ENCODE measurements around the gene SLC10A7.

The SLC10A7 gene

DNA sequence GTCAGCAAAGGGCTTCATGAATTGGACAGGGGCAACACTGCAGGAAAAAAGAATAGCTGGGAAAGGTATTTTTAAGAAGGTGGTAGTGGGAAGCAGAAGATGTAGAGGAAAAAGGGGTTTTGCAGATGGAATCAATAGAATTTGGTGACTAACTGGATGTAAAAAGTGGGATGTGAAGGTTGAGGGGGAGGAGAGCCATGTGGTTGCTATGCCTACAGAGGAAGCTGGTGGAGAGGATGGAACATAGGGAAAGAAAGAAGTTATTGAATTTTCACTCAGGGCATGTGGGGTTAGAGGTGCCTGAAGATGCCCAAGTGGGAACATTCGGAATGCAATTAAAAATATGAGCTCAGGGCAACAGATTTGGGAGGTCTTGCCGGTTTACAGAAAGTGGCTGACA, 274.4 kb downstream of the SLC10A7 start:
- WGBS: 67% methylated on average over 2 of the region's 2 CpGs
- no peak overlapping the region for H3K18ac ChIP-seq (ENCODE audit: low read depth in 1 of 2, low read length in 2 of 2)
- no peak overlapping the region for H2BK15ac ChIP-seq (ENCODE audit: low read depth, poor library complexity, severe bottlenecking)
- no peak overlapping the region for H3K9ac ChIP-seq (ENCODE audit: low read length)
- H3K9me3 ChIP-seq (ENCODE audit: control insufficient read depth, low read length): no peaks in the 10 kb centered on the region
- H2AFZ ChIP-seq (ENCODE audit: low read depth, low read length): no peak overlapping the region
- no peak overlapping the region for H3K27ac ChIP-seq (ENCODE audit: low read length, poor library complexity, severe bottlenecking)
- H2BK120ac ChIP-seq (ENCODE audit: low read depth, low read length): no peak overlapping the region
- no peak overlapping the region for H3K23ac ChIP-seq (ENCODE audit: low read length in 2 of 2)
- no peak overlapping the region for H3K4ac ChIP-seq (ENCODE audit: low read depth in 1 of 2, low read length in 2 of 2)
- H4K91ac ChIP-seq (ENCODE audit: low read length): no peak overlapping the region
- H3K14ac ChIP-seq (ENCODE audit: low read length in 2 of 2): no peak overlapping the region
- no peaks in the 10 kb centered on the region for H3K27me3 ChIP-seq (ENCODE audit: control insufficient read depth in 1 of 2, insufficient read depth in 1 of 2, low read length in 2 of 2)
- no peak overlapping the region for H3K4me3 ChIP-seq (ENCODE audit: insufficient read depth in 1 of 2, low read depth in 1 of 2, low read length in 2 of 2)
- H2BK12ac ChIP-seq (ENCODE audit: low read length in 2 of 2): no peak overlapping the region
- no peak overlapping the region for H2AK5ac ChIP-seq (ENCODE audit: low read length, severe bottlenecking)
- DNase-seq: no peak
- no peak overlapping the region for H3K4me2 ChIP-seq (ENCODE audit: low read length, poor library complexity, severe bottlenecking)
- H2BK5ac ChIP-seq (ENCODE audit: low read depth, low read length, poor library complexity, severe bottlenecking): no peak overlapping the region
- H3K4me1 ChIP-seq (ENCODE audit: control insufficient read depth, insufficient read depth, low read depth, low read length): peaks cover 6% of the 10 kb centered on the region
- H4K8ac ChIP-seq (ENCODE audit: low read length): no peak overlapping the region
- no peaks in the 10 kb centered on the region for H3K36me3 ChIP-seq (ENCODE audit: control insufficient read depth in 1 of 2, insufficient read depth in 2 of 2, low read depth in 1 of 2, low read length in 2 of 2)
- H3K79me1 ChIP-seq (replicated peaks; ENCODE audit: low read length, poor library complexity, severe bottlenecking): no peaks in the 10 kb centered on the region

DNA sequence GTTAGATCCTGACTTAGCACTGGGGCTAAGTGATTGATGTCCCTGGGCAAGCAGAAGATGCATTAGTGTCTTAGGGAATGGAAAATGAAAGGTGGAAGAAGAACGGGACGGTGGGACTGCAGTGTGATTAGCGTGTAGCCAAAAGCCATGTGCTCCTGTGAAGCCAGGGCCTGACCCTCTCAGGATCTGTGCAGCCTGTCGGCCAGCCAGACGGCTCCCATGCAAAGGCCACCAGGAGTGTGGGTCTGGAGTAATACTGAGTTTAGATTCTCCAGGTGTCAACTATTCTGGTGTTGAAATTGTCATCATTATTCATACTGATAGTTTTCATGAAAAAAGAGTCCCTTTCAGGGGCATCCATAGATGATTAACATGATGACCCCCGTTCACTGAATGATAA, 275.4 kb downstream of the SLC10A7 start:
- Histone ChIP-seq H3K27me3 (ENCODE audit: control insufficient read depth in 1 of 2, insufficient read depth in 1 of 2, low read length in 2 of 2) (no peaks in the 10 kb centered on the region), H4K8ac (ENCODE audit: low read length) (no peak overlapping the region), H2BK12ac (ENCODE audit: low read length in 2 of 2) (no peak overlapping the region), H3K4me3 (ENCODE audit: insufficient read depth in 1 of 2, low read depth in 1 of 2, low read length in 2 of 2) (no peak overlapping the region), H3K4me1 (ENCODE audit: control insufficient read depth, insufficient read depth, low read depth, low read length) (peaks cover 12% of the 10 kb centered on the region), H2BK120ac (ENCODE audit: low read depth, low read length) (no peak overlapping the region), H3K79me1 (replicated peaks; ENCODE audit: low read length, poor library complexity, severe bottlenecking) (no peaks in the 10 kb centered on the region), H4K91ac (ENCODE audit: low read length) (no peak overlapping the region), H2AK5ac (ENCODE audit: low read length, severe bottlenecking) (no peak overlapping the region), H3K9me3 (ENCODE audit: control insufficient read depth, low read length) (no peaks in the 10 kb centered on the region), H2BK5ac (ENCODE audit: low read depth, low read length, poor library complexity, severe bottlenecking) (no peak overlapping the region), H3K36me3 (ENCODE audit: control insufficient read depth in 1 of 2, insufficient read depth in 2 of 2, low read depth in 1 of 2, low read length in 2 of 2) (no peaks in the 10 kb centered on the region), H3K4ac (ENCODE audit: low read depth in 1 of 2, low read length in 2 of 2) (no peak overlapping the region), H3K18ac (ENCODE audit: low read depth in 1 of 2, low read length in 2 of 2) (no peak overlapping the region), H2BK15ac (ENCODE audit: low read depth, poor library complexity, severe bottlenecking) (no peak overlapping the region), H3K14ac (ENCODE audit: low read length in 2 of 2) (no peak overlapping the region), H2AFZ (ENCODE audit: low read depth, low read length) (no peak overlapping the region), H3K9ac (ENCODE audit: low read length) (no peak overlapping the region), H3K27ac (ENCODE audit: low read length, poor library complexity, severe bottlenecking) (no peak overlapping the region), H3K23ac (ENCODE audit: low read length in 2 of 2) (no peak overlapping the region), H3K4me2 (ENCODE audit: low read length, poor library complexity, severe bottlenecking) (no peak overlapping the region)
- DNase-seq: no peak
- 91% methylated on average over 6 of the region's 6 CpGs for WGBS

DNA sequence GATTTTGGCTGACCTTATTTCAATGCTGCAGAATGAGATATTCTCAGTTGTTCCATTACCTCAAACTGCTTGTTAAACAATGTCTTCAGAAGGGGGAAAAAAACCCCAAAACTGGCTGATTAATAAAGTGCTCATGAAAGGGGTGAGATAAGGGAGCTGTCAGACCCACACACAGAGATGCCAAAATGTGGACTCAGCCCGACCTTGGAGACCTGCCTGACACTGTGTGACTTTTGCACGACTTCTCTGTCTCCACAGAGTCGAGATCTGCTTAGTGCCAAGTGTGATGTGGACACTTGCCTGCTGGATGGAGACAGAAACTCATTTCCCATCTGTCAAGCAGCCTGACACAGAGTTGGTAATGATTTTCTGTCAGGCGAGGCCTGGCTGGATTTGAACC, 275.9 kb downstream of the SLC10A7 start:
- no peak overlapping the region for H4K91ac ChIP-seq (ENCODE audit: low read length)
- H3K4me2 ChIP-seq (ENCODE audit: low read length, poor library complexity, severe bottlenecking): no peak overlapping the region
- no peak overlapping the region for H4K8ac ChIP-seq (ENCODE audit: low read length)
- no peak overlapping the region for H2BK120ac ChIP-seq (ENCODE audit: low read depth, low read length)
- no peak overlapping the region for H3K14ac ChIP-seq (ENCODE audit: low read length in 2 of 2)
- no peak for DNase-seq
- H2AFZ ChIP-seq (ENCODE audit: low read depth, low read length): no peak overlapping the region
- H3K9me3 ChIP-seq (ENCODE audit: control insufficient read depth, low read length): no peaks in the 10 kb centered on the region
- no peak overlapping the region for H2BK15ac ChIP-seq (ENCODE audit: low read depth, poor library complexity, severe bottlenecking)
- no peak overlapping the region for H3K4me3 ChIP-seq (ENCODE audit: insufficient read depth in 1 of 2, low read depth in 1 of 2, low read length in 2 of 2)
- H3K27me3 ChIP-seq (ENCODE audit: control insufficient read depth in 1 of 2, insufficient read depth in 1 of 2, low read length in 2 of 2): no peaks in the 10 kb centered on the region
- no peaks in the 10 kb centered on the region for H3K36me3 ChIP-seq (ENCODE audit: control insufficient read depth in 1 of 2, insufficient read depth in 2 of 2, low read depth in 1 of 2, low read length in 2 of 2)
- no peak overlapping the region for H3K27ac ChIP-seq (ENCODE audit: low read length, poor library complexity, severe bottlenecking)
- 88% methylated on average over 4 of the region's 4 CpGs for WGBS
- H2BK12ac ChIP-seq (ENCODE audit: low read length in 2 of 2): no peak overlapping the region
- no peak overlapping the region for H2AK5ac ChIP-seq (ENCODE audit: low read length, severe bottlenecking)
- no peak overlapping the region for H3K18ac ChIP-seq (ENCODE audit: low read depth in 1 of 2, low read length in 2 of 2)
- no peak overlapping the region for H3K4ac ChIP-seq (ENCODE audit: low read depth in 1 of 2, low read length in 2 of 2)
- H3K4me1 ChIP-seq (ENCODE audit: control insufficient read depth, insufficient read depth, low read depth, low read length): peaks cover 12% of the 10 kb centered on the region
- no peak overlapping the region for H3K9ac ChIP-seq (ENCODE audit: low read length)
- no peak overlapping the region for H3K23ac ChIP-seq (ENCODE audit: low read length in 2 of 2)
- no peak overlapping the region for H2BK5ac ChIP-seq (ENCODE audit: low read depth, low read length, poor library complexity, severe bottlenecking)
- H3K79me1 ChIP-seq (replicated peaks; ENCODE audit: low read length, poor library complexity, severe bottlenecking): no peaks in the 10 kb centered on the region

DNA sequence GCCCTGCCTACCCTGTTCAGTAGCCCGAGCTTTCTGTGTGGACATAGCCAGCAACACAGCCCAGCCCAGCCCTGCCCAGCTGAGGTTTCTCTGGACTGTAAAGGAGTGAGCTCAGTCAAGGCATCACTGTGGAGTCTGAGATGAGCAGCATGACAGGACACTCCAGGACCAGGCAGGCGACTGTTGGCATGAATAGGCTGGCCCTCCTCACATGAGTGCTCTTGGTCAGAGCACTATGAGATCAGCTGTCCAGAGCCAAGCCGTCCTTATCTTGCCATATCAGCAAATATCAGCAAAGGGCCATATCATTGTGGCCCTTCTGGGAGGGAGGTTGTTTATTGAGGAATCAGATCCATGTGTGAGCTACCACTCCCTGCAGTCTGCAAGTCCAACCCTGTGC, 276.5 kb downstream of the SLC10A7 start:
- Histone ChIP-seq H3K27ac (ENCODE audit: low read length, poor library complexity, severe bottlenecking) (no peak overlapping the region), H3K9ac (ENCODE audit: low read length) (no peak overlapping the region), H3K9me3 (ENCODE audit: control insufficient read depth, low read length) (no peaks in the 10 kb centered on the region), H2AK5ac (ENCODE audit: low read length, severe bottlenecking) (no peak overlapping the region), H2AFZ (ENCODE audit: low read depth, low read length) (no peak overlapping the region), H3K4me3 (ENCODE audit: insufficient read depth in 1 of 2, low read depth in 1 of 2, low read length in 2 of 2) (no peak overlapping the region), H3K36me3 (ENCODE audit: control insufficient read depth in 1 of 2, insufficient read depth in 2 of 2, low read depth in 1 of 2, low read length in 2 of 2) (no peaks in the 10 kb centered on the region), H3K18ac (ENCODE audit: low read depth in 1 of 2, low read length in 2 of 2) (no peak overlapping the region), H3K14ac (ENCODE audit: low read length in 2 of 2) (peak overlapping the region in 1 of 2 experiments; percentile 72), H4K8ac (ENCODE audit: low read length) (no peak overlapping the region), H3K4me2 (ENCODE audit: low read length, poor library complexity, severe bottlenecking) (no peak overlapping the region), H2BK12ac (ENCODE audit: low read length in 2 of 2) (no peak overlapping the region), H2BK5ac (ENCODE audit: low read depth, low read length, poor library complexity, severe bottlenecking) (no peak overlapping the region), H3K4me1 (ENCODE audit: control insufficient read depth, insufficient read depth, low read depth, low read length) (peaks cover 12% of the 10 kb centered on the region), H3K23ac (ENCODE audit: low read length in 2 of 2) (no peak overlapping the region), H3K27me3 (ENCODE audit: control insufficient read depth in 1 of 2, insufficient read depth in 1 of 2, low read length in 2 of 2) (no peaks in the 10 kb centered on the region), H2BK15ac (ENCODE audit: low read depth, poor library complexity, severe bottlenecking) (no peak overlapping the region), H3K79me1 (replicated peaks; ENCODE audit: low read length, poor library complexity, severe bottlenecking) (no peaks in the 10 kb centered on the region), H4K91ac (ENCODE audit: low read length) (no peak overlapping the region), H3K4ac (ENCODE audit: low read depth in 1 of 2, low read length in 2 of 2) (no peak overlapping the region), H2BK120ac (ENCODE audit: low read depth, low read length) (no peak overlapping the region)
- WGBS: 82% methylated on average over 3 of the region's 3 CpGs
- DNase-seq: no peak

All from mesenchymal stem cell (in vitro differentiated cells and primary cell).